Left lung (tissue), 10 donors: ENCODE results near the gene EXOC3. TPM values are rescaled to one million over a fixed set of nuclear protein-coding genes. Genes with fewer than 3 reads are reported as not detected.

ENCODE experiments used
- ATAC-seq: fragments of 200-7000 bp; cut with Tn5 transposase; one replicate; pipeline ENCODE4 v1.9.1; 2020; ENCODE audit warnings: moderate library complexity
- DNase-seq, 4 donors: peaks; one replicate each; pipeline ENCODE4 v3.0.0-alpha.2; 2013 to 2020
- H3K27ac ChIP-seq, 2 donors: fragments of 200-600 bp; sonication (generic) in 1 of 2; one replicate each; pipeline versions ENCODE4 v1.5.0 to v1.8.0; 2020 to 2021
- H3K27me3 ChIP-seq, 2 donors: fragments of 200-600 bp; sonication (generic) in 1 of 2; one replicate each; pipeline versions ENCODE4 v1.5.0 to v1.8.0; 2020 to 2021
- H3K36me3 ChIP-seq, 2 donors: fragments of 200-600 bp; sonication (generic) in 1 of 2; one replicate each; pipeline versions ENCODE4 v1.5.0 to v1.8.0; 2020 to 2021
- H3K4me1 ChIP-seq, 2 donors: fragments of 200-600 bp; one replicate each; pipeline ENCODE4 v1.8.0; 2021
- H3K4me3 ChIP-seq, 2 donors: fragments of 200-600 bp; sonication (generic) in 1 of 2; one replicate each; pipeline versions ENCODE4 v1.5.0 to v1.8.0; 2020 to 2021; ENCODE audit warnings: mild to moderate bottlenecking in 1 of 2
- H3K9me3 ChIP-seq, 2 donors: fragments of 200-600 bp; sonication (generic) in 1 of 2; one replicate each; pipeline versions ENCODE4 v1.5.0 to v1.8.0; 2020 to 2021
- CTCF ChIP-seq, 2 donors: fragments of 200-600 bp; sonication (generic) in 1 of 2; IDR thresholded peaks; one replicate each; pipeline versions ENCODE4 v1.5.0 to v1.8.0; 2021; ENCODE audit warnings: antibody characterized with exemption in 2 of 2
- intact Hi-C, 2 donors: fragments of 100-400 bp; cut with DNase I; formaldehyde crosslinking; loops; one replicate each; pipeline versions ENCODE4 v1.11.2 to v1.14.2; 2022
- polyA plus RNA-seq, 6 donors: library from polyadenylated mRNA; unstranded; fragments of 120-200 nt; gene quantifications; one replicate each; pipeline ENCODE4 v1.2.1, GENCODE V29; 2013; ENCODE audit not compliant: insufficient read length in 6 of 6
- total RNA-seq, 2 donors: library from RNA; stranded (reverse); fragmentation: NEBNext Ultra II Directional; extraction: Animal tissue kit (Norgen Biotek cat#: 25700); gene quantifications; one replicate each; pipeline ENCODE4 v1.2.1, GENCODE V29; 2021
- donor health status: DM: no; HTN: yes; CAD: no.
- donor health status: DM: no; HTN: no; CAD: no.

Gene EXOC3
- total and polyA plus RNA-seq, 8 donors = 43.8 to 62.4 (median 57.0) TPM

GRCh38 chr5:431711-432050 is 11.3 kb upstream of the EXOC3 start:
- Histone ChIP-seq H3K36me3 (no peaks in the 10 kb centered on the region), H3K9me3 (no peaks in the 10 kb centered on the region), H3K27ac (no peak overlapping the region), H3K4me3 (no peak overlapping the region), H3K27me3 (no peaks in the 10 kb centered on the region), H3K4me1 (peaks cover 0 to 4% of the 10 kb centered on the region in 2 donors)
- ATAC-seq (no peak), DNase-seq (no peak)
- intact Hi-C loops = no loop called here
- no peak for TF ChIP-seq CTCF (IDR thresholded peaks at IDR 0.05)

DNA sequence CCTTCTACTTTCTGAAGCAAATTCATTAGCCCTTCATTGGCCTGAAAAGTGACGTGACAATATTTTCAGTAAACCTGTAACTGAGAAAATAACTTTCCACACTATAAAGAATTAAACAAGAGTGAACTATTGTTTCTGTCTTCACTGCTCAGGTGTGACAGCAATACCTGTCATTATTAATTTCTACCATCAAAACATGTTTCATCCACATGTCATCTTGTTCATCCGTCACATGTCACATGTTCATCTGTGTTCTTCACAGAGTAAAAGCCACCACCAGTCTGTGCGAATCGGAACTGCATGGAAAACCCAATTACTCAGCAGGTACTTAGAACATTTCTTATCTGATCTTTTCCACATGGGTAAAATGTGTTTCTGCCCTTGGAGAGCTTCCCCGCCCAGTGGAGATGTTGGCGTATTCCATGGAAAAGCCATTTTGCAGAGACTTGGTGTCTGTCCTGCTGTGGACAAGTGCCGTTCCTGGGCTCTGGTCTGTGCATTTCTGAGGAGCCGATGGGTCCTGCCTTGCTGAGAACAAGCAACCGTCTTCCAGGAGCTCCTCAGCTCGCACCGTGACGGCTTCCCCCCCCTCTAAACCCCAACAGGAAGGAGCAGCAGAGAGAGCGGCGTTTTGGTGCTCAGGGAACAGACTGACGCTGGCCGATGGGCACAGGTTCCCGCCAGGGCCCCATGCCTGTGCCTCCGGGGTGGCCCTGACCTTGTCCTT is 10.6 kb upstream of the EXOC3 start:
- DNase-seq = no peak
- ATAC-seq = no peak
- intact Hi-C loops = no loop called here
- no peak for TF ChIP-seq CTCF (IDR thresholded peaks at IDR 0.05)
- no peaks in the 10 kb centered on the region for H3K27me3 ChIP-seq
- no peak overlapping the region for H3K27ac ChIP-seq
- H3K4me1 ChIP-seq = peaks cover 0 to 4% of the 10 kb centered on the region in 2 donors
- no peak overlapping the region for H3K4me3 ChIP-seq
- no peaks in the 10 kb centered on the region for H3K36me3 ChIP-seq
- no peaks in the 10 kb centered on the region for H3K9me3 ChIP-seq

DNA sequence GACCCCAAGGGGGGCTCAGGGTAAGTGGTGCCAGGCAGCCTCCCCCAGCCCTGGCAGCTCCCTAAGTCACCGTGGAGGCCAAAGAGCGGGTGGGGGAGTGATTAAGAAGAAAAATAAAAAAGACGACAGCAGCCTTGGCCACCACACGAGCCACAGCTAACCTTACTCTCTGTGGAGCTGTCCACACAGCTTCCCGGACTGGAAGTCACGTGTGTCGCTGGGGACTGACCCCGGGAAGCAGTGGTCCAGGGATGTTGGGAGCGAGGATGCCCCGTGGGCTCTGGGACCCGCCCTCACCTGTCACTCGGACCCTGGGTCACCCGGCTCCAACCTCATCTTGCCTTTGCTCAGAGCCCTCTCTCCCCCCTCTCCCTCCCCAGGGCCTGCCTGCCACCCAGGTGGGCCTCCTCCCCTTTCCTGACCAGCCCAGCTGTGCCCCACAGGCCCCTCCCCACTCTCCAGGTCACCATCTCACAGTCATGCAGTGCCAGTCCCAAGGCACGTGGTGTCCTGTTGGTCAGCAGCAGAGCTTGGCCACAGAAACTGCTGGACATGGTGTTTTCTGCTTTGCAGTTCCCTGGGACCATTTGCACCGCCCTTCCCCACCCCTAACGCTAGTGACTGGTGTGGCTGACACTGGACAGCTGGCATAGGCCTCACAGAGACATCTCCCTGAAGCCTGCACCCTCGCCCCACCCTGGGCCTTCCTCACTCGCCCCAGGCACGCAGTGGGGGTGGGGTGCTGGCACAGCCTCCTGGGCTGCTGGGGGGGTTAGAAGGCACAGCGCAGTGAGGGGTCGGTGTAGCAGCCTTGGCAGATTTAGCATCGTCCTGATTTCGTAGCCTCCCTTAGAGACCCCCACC is 9.8 kb upstream of the EXOC3 start:
- Histone ChIP-seq H3K4me1 (peaks cover 0 to 4% of the 10 kb centered on the region in 2 donors), H3K9me3 (no peaks in the 10 kb centered on the region), H3K4me3 (no peak overlapping the region), H3K36me3 (no peaks in the 10 kb centered on the region), H3K27ac (no peak overlapping the region), H3K27me3 (no peaks in the 10 kb centered on the region)
- intact Hi-C loops = no loop called here
- DNase-seq = peak in 2 of 4 donors; percentile 85 to 92
- no peak for TF ChIP-seq CTCF (IDR thresholded peaks at IDR 0.05)
- peak; percentile 21 for ATAC-seq

DNA sequence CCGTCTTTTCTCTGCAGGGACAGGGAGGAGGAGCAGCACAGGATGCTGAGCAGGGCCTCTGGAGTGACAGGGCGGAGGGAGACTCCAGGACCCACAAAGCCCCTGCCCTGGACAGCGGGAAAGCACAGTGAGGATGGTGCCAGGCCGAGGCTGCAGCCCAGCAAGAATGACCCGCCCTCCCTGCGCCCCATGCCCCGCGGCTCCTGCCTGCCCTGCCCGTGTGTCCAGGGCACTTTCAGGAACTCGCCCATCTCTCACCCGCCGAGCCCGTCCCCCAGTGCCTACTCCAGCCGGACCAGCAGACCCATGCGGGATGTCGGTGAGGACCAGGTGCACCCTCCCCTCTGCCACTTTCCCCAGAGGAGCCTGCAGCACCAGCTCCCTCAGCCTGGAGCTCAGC is 9.1 kb upstream of the EXOC3 start:
- Histone ChIP-seq H3K9me3 (no peaks in the 10 kb centered on the region), H3K27me3 (no peaks in the 10 kb centered on the region), H3K36me3 (no peaks in the 10 kb centered on the region), H3K4me1 (peaks cover 0 to 4% of the 10 kb centered on the region in 2 donors), H3K27ac (no peak overlapping the region), H3K4me3 (no peak overlapping the region)
- no peak for TF ChIP-seq CTCF (IDR thresholded peaks at IDR 0.05)
- intact Hi-C loops = no loop called here
- peak in 1 of 4 donors; percentile 22 for DNase-seq
- ATAC-seq = no peak

- ATAC-seq = no peak
- H3K27me3 ChIP-seq = no peaks in the 10 kb centered on the region
- H3K9me3 ChIP-seq = no peaks in the 10 kb centered on the region
- H3K4me1 ChIP-seq = peaks cover 0 to 2% of the 10 kb centered on the region in 2 donors
- DNase-seq = peak in 1 of 4 donors; percentile 18
- no peaks in the 10 kb centered on the region for H3K36me3 ChIP-seq
- TF ChIP-seq CTCF (IDR thresholded peaks at IDR 0.05) = no peak
- H3K27ac ChIP-seq = no peak overlapping the region
- intact Hi-C loops = no loop called here
- H3K4me3 ChIP-seq = no peak overlapping the region
These were observed 8.4 kb upstream of the EXOC3 start for GRCh38 chr5:434443-435146.
